Fibroblast of skin of scalp (primary cell): ENCODE data around the gene NDUFV2.
"Not testable (repeated sequence)": the region's sequence is repeated elsewhere in the genome, so short reads cannot be mapped to it uniquely, and the experiment has no call there.

ENCODE experiments used
- DNase-seq: peaks from one replicate; pipeline ENCODE4 v3.0.0-alpha.2; 2013

NDUFV2 gene

GRCh38 chr18:9157806-9158205, 55.3 kb downstream of the NDUFV2 start:
- DNase-seq: no peak

- no peak for DNase-seq
Measured at GRCh38 chr18:9160014-9160413, 57.5 kb downstream of the NDUFV2 start.

- not testable (repeated sequence) for DNase-seq
Measured at GRCh38 chr18:9162663-9163062, 60.2 kb downstream of the NDUFV2 start.

GRCh38 chr18:9164149-9164548, 61.6 kb downstream of the NDUFV2 start:
- not testable (repeated sequence) for DNase-seq

GRCh38 chr18:9165883-9166282, 63.4 kb downstream of the NDUFV2 start:
- DNase-seq: not testable (repeated sequence)

- DNase-seq: not testable (repeated sequence)
Measured at GRCh38 chr18:9169515-9169914, 67.0 kb downstream of the NDUFV2 start.

- not testable (repeated sequence) for DNase-seq
Measured at GRCh38 chr18:9171919-9172318, 69.4 kb downstream of the NDUFV2 start.

- no peak for DNase-seq
Measured at GRCh38 chr18:9172506-9173127, 70.1 kb downstream of the NDUFV2 start.

- DNase-seq: peak; percentile 5
Measured at GRCh38 chr18:9173770-9174233, 71.3 kb downstream of the NDUFV2 start.

- no peak for DNase-seq
Measured at GRCh38 chr18:9174302-9174701, 71.8 kb downstream of the NDUFV2 start.

GRCh38 chr18:9175115-9175514, 72.6 kb downstream of the NDUFV2 start:
- DNase-seq: no peak

GRCh38 chr18:9177031-9177430, 74.5 kb downstream of the NDUFV2 start:
- no peak for DNase-seq

- DNase-seq: no peak
Measured at GRCh38 chr18:9177466-9177865, 75.0 kb downstream of the NDUFV2 start.

GRCh38 chr18:9178557-9178956, 76.1 kb downstream of the NDUFV2 start:
- no peak for DNase-seq

GRCh38 chr18:9181275-9181674, 78.8 kb downstream of the NDUFV2 start:
- no peak for DNase-seq

GRCh38 chr18:9182852-9183399, 80.4 kb downstream of the NDUFV2 start:
- DNase-seq: no peak
